ENCODE results near the gene PCDHGA7. TPM values are rescaled to one million over a fixed set of nuclear protein-coding genes. Genes with fewer than 3 reads are reported as not detected.
"Not testable (repeated sequence)": the region's sequence is repeated elsewhere in the genome, so short reads cannot be mapped to it uniquely, and the experiment has no call there.

Gene PCDHGA7
- polyA plus RNA-seq, 1 donor (not counting 4 experiments of a cell fraction or from before 2014, with no cell fraction given): 0.13 TPM

GRCh38 chr5:141397756-141398551, 15.4 kb downstream of the PCDHGA7 start, which contains the start of gene PCDHGB5:
PCDHGB5 (plus strand) TSS chr5:141397947; CDS start chr5:141398128, 181 bp downstream.
- H3K79me2 ChIP-seq (ENCODE audit: control insufficient read depth, insufficient read depth, low read length); H3K4me1 ChIP-seq (ENCODE audit: control insufficient read depth, extremely low read depth, insufficient read depth, low read length); H3K27me3 ChIP-seq (ENCODE audit: control insufficient read depth, extremely low read depth, insufficient read depth, low read length); H3K9me1 ChIP-seq (ENCODE audit: control insufficient read depth, extremely low read depth, insufficient read depth, low read length); H3K27ac ChIP-seq (ENCODE audit: control insufficient read depth, insufficient read depth, low read length); H3K9ac ChIP-seq (ENCODE audit: control insufficient read depth, extremely low read depth, insufficient read depth, low read length); dilution Hi-C loops (cut with MboI; ENCODE audit: extremely low pct_ligation_motif_present, low sequenced_read_pairs); H4K20me1 ChIP-seq (ENCODE audit: control insufficient read depth, extremely low read depth, insufficient read depth, low read length); DNase-seq (ENCODE audit: low read depth, low spot score); H3K36me3 ChIP-seq (ENCODE audit: control insufficient read depth in 2 of 2, extremely low read depth in 1 of 2, insufficient read depth in 2 of 2, low read length in 2 of 2): not testable (repeated sequence)
- Histone ChIP-seq H3K9me3 (ENCODE audit: control insufficient read depth, low read depth, low read length) (peaks cover 25% of the 10 kb centered on the region), H2AFZ (ENCODE audit: control insufficient read depth, low read length) (peak within 1 kb of the TSS; percentile 30), H3K4me3 (ENCODE audit: control insufficient read depth in 2 of 3, extremely low read depth in 1 of 3, insufficient read depth in 2 of 3, low read depth in 1 of 3, low read length in 3 of 3) (peak within 1 kb of the TSS; percentile 34 to 51 (median 44)), H3K4me2 (ENCODE audit: control insufficient read depth, extremely low read depth, insufficient read depth, low read depth, low read length) (peak within 1 kb of the TSS; percentile 54)
- peak; percentile 26 for FAIRE-seq
- peak in 2 of 3 experiments; percentile 57 to 74 for TF ChIP-seq CTCF (optimal IDR thresholded peaks at IDR 0.05 in 1 of 3, IDR thresholded peaks at IDR 0.05 in 1 of 3, conservative IDR thresholded peaks at IDR 0.05 in 1 of 3; ENCODE audit: extremely low read depth in 1 of 3, insufficient read depth in 2 of 3, low read length in 3 of 3)

GRCh38 chr5:141398608-141399007, 16.1 kb downstream of the PCDHGA7 start:
- H3K27ac ChIP-seq (ENCODE audit: control insufficient read depth, insufficient read depth, low read length): no peak overlapping the region
- peaks cover 10% of the 10 kb centered on the region for H3K27me3 ChIP-seq (ENCODE audit: control insufficient read depth, extremely low read depth, insufficient read depth, low read length)
- FAIRE-seq (no peak), DNase-seq (ENCODE audit: low read depth, low spot score) (no peak)
- H2AFZ ChIP-seq (ENCODE audit: control insufficient read depth, low read length): no peak overlapping the region
- no peak overlapping the region for H3K4me2 ChIP-seq (ENCODE audit: control insufficient read depth, extremely low read depth, insufficient read depth, low read depth, low read length)
- dilution Hi-C loops (cut with MboI; ENCODE audit: extremely low pct_ligation_motif_present, low sequenced_read_pairs): no loop called here
- H3K4me3 ChIP-seq (ENCODE audit: control insufficient read depth in 2 of 3, extremely low read depth in 1 of 3, insufficient read depth in 2 of 3, low read depth in 1 of 3, low read length in 3 of 3): no peak overlapping the region
- H3K9me3 ChIP-seq (ENCODE audit: control insufficient read depth, low read depth, low read length): peaks cover 27% of the 10 kb centered on the region
- no peaks in the 10 kb centered on the region for H4K20me1 ChIP-seq (ENCODE audit: control insufficient read depth, extremely low read depth, insufficient read depth, low read length)
- TF ChIP-seq EZH2 (IDR thresholded peaks at IDR 0.05; ENCODE audit: low read length): no peak
- no peak for TF ChIP-seq CTCF (optimal IDR thresholded peaks at IDR 0.05 in 1 of 3, IDR thresholded peaks at IDR 0.05 in 1 of 3, conservative IDR thresholded peaks at IDR 0.05 in 1 of 3; ENCODE audit: extremely low read depth in 1 of 3, insufficient read depth in 2 of 3, low read length in 3 of 3)
- no peaks in the 10 kb centered on the region for H3K36me3 ChIP-seq (ENCODE audit: control insufficient read depth in 2 of 2, extremely low read depth in 1 of 2, insufficient read depth in 2 of 2, low read length in 2 of 2)
- H3K9me1 ChIP-seq (ENCODE audit: control insufficient read depth, extremely low read depth, insufficient read depth, low read length): no peaks in the 10 kb centered on the region
- no peaks in the 10 kb centered on the region for H3K79me2 ChIP-seq (ENCODE audit: control insufficient read depth, insufficient read depth, low read length)
- no peak overlapping the region for H3K9ac ChIP-seq (ENCODE audit: control insufficient read depth, extremely low read depth, insufficient read depth, low read length)
- no peaks in the 10 kb centered on the region for H3K4me1 ChIP-seq (ENCODE audit: control insufficient read depth, extremely low read depth, insufficient read depth, low read length)

Measured in keratinocyte (primary cell).